WERI-Rb-1 (cell line): Measurements from ENCODE around the gene SLC5A10.
"Not testable (repeated sequence)": the region's sequence is repeated elsewhere in the genome, so short reads cannot be mapped to it uniquely, and the experiment has no call there.

Source experiments
- DNase-seq: peaks from one replicate; pipeline ENCODE4 v3.0.0-alpha.2; 2020
- H3K27ac ChIP-seq: fragments of 250-450 bp; sonication (Bioruptor Pico); 2 replicates; pipeline ENCODE4 v1.5.1; 2020; ENCODE audit warnings: mild to moderate bottlenecking, moderate library complexity
- H3K27me3 ChIP-seq: fragments of 250-450 bp; sonication (Bioruptor Pico); 2 replicates; pipeline ENCODE4 v1.5.1; 2021; ENCODE audit warnings: mild to moderate bottlenecking, low read depth, moderate library complexity; ENCODE audit not compliant: insufficient read depth, severe bottlenecking
- H3K36me3 ChIP-seq: fragments of 250-450 bp; sonication (Bioruptor Pico); 2 replicates; pipeline ENCODE4 v1.5.1; 2020; ENCODE audit warnings: mild to moderate bottlenecking, moderate library complexity
- H3K4me3 ChIP-seq: 2 replicates; pipeline ENCODE4 v1.5.1; 2011; ENCODE audit warnings: low read depth, mild to moderate bottlenecking, control low read depth, low read length
- H3K9me3 ChIP-seq: fragments of 250-450 bp; sonication (Bioruptor Pico); 2 replicates; pipeline ENCODE4 v1.5.1; 2021; ENCODE audit warnings: mild to moderate bottlenecking, moderate library complexity; ENCODE audit not compliant: severe bottlenecking
- CTCF ChIP-seq: IDR thresholded peaks from 2 replicates; pipeline ENCODE4 v1.5.1; 2011; ENCODE audit warnings: low read depth, mild to moderate bottlenecking, control low read depth, inconsistent platforms, low read length

The SLC5A10 gene

GRCh38 chr17:19020016-19020415 lies 68.1 kb downstream of the SLC5A10 start:
- H3K27ac ChIP-seq: no peak overlapping the region
- no peak for TF ChIP-seq CTCF
- no peaks in the 10 kb centered on the region for H3K36me3 ChIP-seq
- DNase-seq: no peak
- H3K4me3 ChIP-seq: no peak overlapping the region
- H3K27me3 ChIP-seq: no peaks in the 10 kb centered on the region
- no peaks in the 10 kb centered on the region for H3K9me3 ChIP-seq

GRCh38 chr17:19021011-19021621 lies 69.2 kb downstream of the SLC5A10 start:
- not testable (repeated sequence) for H3K9me3 ChIP-seq, H3K36me3 ChIP-seq, DNase-seq, H3K27me3 ChIP-seq, H3K27ac ChIP-seq, H3K4me3 ChIP-seq

GRCh38 chr17:19021622-19022083 lies 69.7 kb downstream of the SLC5A10 start:
- peak; percentile 34 for DNase-seq
- no peaks in the 10 kb centered on the region for H3K27me3 ChIP-seq
- no peak for TF ChIP-seq CTCF
- H3K27ac ChIP-seq: no peak overlapping the region
- no peaks in the 10 kb centered on the region for H3K36me3 ChIP-seq
- no peak overlapping the region for H3K4me3 ChIP-seq
- no peaks in the 10 kb centered on the region for H3K9me3 ChIP-seq

GRCh38 chr17:19022128-19022527 lies 70.2 kb downstream of the SLC5A10 start:
- DNase-seq: no peak
- H3K9me3 ChIP-seq: no peaks in the 10 kb centered on the region
- no peaks in the 10 kb centered on the region for H3K36me3 ChIP-seq
- H3K27ac ChIP-seq: no peak overlapping the region
- no peak overlapping the region for H3K4me3 ChIP-seq
- TF ChIP-seq CTCF: no peak
- H3K27me3 ChIP-seq: no peaks in the 10 kb centered on the region

- DNase-seq: no peak
- TF ChIP-seq CTCF: no peak
- no peaks in the 10 kb centered on the region for H3K9me3 ChIP-seq
- no peak overlapping the region for H3K27ac ChIP-seq
- no peaks in the 10 kb centered on the region for H3K27me3 ChIP-seq
- H3K4me3 ChIP-seq: no peak overlapping the region
- no peaks in the 10 kb centered on the region for H3K36me3 ChIP-seq
Measured at GRCh38 chr17:19022747-19023146, 70.8 kb downstream of the SLC5A10 start.

- DNase-seq: no peak
- Histone ChIP-seq H3K27me3 (no peaks in the 10 kb centered on the region), H3K4me3 (no peak overlapping the region), H3K27ac (no peak overlapping the region), H3K36me3 (no peaks in the 10 kb centered on the region), H3K9me3 (no peaks in the 10 kb centered on the region)
- TF ChIP-seq CTCF: no peak
Measured at GRCh38 chr17:19023209-19023999, 71.4 kb downstream of the SLC5A10 start.
